ENCODE data around the gene PTBP2.

PTBP2 gene

DNA sequence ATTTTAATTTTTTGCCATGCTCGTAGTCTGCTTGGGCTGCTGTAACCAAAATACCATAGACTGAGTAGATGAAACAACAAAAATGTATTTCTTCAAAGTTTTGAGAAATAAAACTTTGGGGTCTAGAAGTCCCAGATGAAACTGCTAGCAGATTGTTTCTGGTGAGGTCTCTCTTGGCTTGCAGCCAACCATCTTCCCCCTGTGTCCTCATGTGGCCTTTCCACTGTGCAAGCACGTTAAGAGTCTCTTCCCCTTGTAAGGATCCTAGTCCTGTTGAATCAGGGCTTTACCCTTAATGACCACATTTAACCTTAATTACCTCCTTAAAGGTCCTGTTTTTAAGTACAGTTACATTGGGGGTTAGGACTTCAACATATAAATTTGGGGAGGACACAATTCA is 86.6 kb downstream of the PTBP2 start:
- Histone ChIP-seq H3K4me3 (no peak overlapping the region), H3K27ac (no peak overlapping the region)

GRCh38 chr1:96815914-96816313 is 94.3 kb downstream of the PTBP2 start:
- no peak overlapping the region for H3K27ac ChIP-seq
- no peak overlapping the region for H3K4me3 ChIP-seq

GRCh38 chr1:96820107-96820506 is 98.5 kb downstream of the PTBP2 start:
- H3K27ac ChIP-seq, result no peak overlapping the region
- no peak overlapping the region for H3K4me3 ChIP-seq

- Histone ChIP-seq H3K4me3 (no peak overlapping the region), H3K27ac (no peak overlapping the region)
Observed at GRCh38 chr1:96820671-96821070, 99.1 kb downstream of the PTBP2 start.

GRCh38 chr1:96825231-96825630 is 103.6 kb downstream of the PTBP2 start:
- no peak overlapping the region for H3K27ac ChIP-seq
- no peak overlapping the region for H3K4me3 ChIP-seq

DNA sequence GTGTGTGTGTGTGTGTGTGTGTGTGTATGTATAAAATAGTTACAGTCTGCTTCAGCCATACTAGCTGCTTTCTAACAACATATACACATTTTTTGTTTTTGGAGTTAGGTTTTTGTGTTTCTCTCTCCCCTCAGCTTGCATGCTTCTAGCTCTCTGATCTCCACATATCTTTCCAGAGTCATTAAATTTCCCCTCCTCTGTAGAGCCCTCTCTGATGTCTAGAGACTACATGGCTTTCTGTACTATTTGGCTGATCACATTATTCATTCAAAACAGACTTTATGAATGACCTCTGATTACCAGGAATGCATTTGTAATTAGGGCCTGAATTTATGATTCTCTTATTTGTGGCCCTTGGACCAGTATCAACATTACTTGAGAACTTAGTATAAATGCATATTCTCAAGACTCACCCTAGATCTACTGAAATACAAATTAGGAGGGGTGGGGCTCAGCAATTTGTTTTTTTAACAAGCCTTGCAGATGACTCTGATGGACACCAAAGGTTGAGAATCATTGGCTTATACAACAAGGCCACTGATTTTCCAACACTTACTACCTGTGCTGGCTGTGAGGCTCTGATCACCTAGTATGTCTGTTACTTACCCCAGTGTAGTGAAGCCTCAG is 104.5 kb downstream of the PTBP2 start:
- no peak overlapping the region for H3K27ac ChIP-seq

DNA sequence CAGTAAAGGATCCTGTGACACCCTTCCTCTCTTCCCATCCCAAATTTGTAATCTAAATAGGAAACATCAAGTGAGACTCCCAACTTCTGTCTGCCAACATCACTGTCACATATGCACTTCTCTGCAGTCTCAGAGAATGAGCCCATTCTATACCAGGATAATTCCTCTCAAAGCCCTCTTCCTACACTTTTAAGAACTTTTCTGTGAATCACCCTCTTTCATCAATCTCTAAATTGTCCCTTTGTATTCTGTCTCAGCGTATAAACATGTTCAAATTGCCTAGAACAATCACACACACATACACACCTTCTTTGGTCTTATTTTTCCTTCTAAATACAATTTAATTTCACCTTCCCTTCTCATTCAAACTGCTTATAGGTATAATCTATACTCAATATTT is 111.8 kb downstream of the PTBP2 start:
- Histone ChIP-seq H3K27ac (no peak overlapping the region), H3K4me3 (no peak overlapping the region)

More for the DNA sequence above, 104.5 kb downstream of the PTBP2 start:
- H3K4me3 ChIP-seq, result no peak overlapping the region

DNA sequence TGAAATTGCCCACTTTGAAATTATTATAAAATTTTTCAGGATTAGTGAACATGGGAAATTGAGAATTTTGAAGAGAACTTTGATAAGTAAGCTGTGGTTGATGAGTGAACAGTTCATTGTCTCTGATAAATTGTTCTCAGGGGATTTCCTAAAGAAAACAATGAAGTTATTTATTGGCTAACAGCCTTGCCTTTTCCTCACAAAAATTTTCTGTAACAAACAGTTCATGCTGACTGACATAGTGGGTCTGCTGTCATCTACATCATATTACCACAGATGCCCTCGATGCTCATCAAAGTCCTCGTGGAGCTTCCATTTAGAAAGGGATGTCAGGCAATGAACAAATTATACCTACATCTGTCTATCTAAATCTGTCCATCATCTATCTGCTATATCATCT is 113.4 kb downstream of the PTBP2 start:
- Histone ChIP-seq H3K27ac (no peak overlapping the region), H3K4me3 (no peak overlapping the region)

- Histone ChIP-seq H3K4me3 (no peak overlapping the region), H3K27ac (peak overlapping the region in 1 of 21 experiments; percentile 35)
Observed at GRCh38 chr1:96837057-96837780, 115.6 kb downstream of the PTBP2 start.

- H3K27ac ChIP-seq, result peak overlapping the region in 1 of 21 experiments; percentile 21
- H3K4me3 ChIP-seq, result no peak overlapping the region
Observed at GRCh38 chr1:96837781-96838216, 116.2 kb downstream of the PTBP2 start.

GRCh38 chr1:96840396-96840795 is 118.8 kb downstream of the PTBP2 start:
- H3K4me3 ChIP-seq, result no peak overlapping the region
- peak overlapping the region in 2 of 21 experiments; percentile 31 to 40 for H3K27ac ChIP-seq

GRCh38 chr1:96842215-96842614 is 120.6 kb downstream of the PTBP2 start:
- Histone ChIP-seq H3K4me3 (no peak overlapping the region), H3K27ac (no peak overlapping the region)

- no peak overlapping the region for H3K4me3 ChIP-seq
- H3K27ac ChIP-seq, result no peak overlapping the region
Observed at GRCh38 chr1:96843196-96843595, 121.6 kb downstream of the PTBP2 start.

- Histone ChIP-seq H3K4me3 (no peak overlapping the region), H3K27ac (no peak overlapping the region)
Observed at GRCh38 chr1:96843601-96844000, 122.0 kb downstream of the PTBP2 start.

DNA sequence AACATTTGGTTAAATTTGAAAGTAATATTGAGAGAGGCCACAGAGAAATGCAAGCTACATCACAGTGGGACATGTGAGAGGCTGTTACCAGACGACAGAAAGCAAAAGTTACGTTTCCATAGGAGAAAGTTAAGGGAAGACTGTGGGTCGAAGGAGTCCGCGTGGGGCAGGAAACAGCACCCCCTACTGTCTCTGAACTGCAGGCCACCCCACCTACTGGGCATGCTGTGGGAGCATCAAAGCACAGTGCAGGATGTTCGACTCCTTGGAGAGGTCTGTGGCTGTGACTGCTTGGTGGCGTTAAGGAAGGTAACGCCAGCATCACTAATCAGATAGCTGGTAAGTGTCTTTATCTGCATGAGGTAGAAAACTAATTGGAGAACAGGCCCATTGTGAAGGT is 123.9 kb downstream of the PTBP2 start:
- H3K4me3 ChIP-seq, result no peak overlapping the region
- H3K27ac ChIP-seq, result no peak overlapping the region

- H3K4me3 ChIP-seq, result no peak overlapping the region
- no peak overlapping the region for H3K27ac ChIP-seq
Observed at GRCh38 chr1:96861836-96862235, 140.3 kb downstream of the PTBP2 start.

DNA sequence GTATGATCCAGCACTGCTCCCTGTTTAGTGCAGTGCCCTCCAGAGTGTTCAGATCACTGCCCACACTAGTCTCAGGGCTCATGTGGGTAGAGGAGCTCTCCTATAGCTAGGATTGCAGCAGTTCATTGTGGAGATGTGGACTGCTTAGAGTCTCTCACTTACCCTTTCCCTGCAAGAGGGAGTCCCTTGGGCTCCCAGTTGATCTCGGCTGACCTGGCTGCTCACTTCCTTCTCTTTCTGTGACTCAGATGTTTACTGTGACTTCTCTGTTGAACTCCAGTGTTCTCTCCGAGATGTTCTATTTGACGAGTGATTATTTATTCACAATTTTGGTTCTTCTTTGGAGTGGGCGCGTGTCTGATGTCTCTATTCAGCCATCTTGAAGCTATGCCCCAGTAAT is 141.9 kb downstream of the PTBP2 start:
- H3K27ac ChIP-seq, result no peak overlapping the region
- H3K4me3 ChIP-seq, result no peak overlapping the region

All from skin epidermis (tissue), 12 donors.